Sigmoid colon (tissue), 7 donors: ENCODE measurements around the gene ASPRV1. TPM values are rescaled to one million over a fixed set of nuclear protein-coding genes. Genes with fewer than 3 reads are reported as not detected.

Source experiments
- DNase-seq: peaks from one replicate; pipeline ENCODE4 v3.0.0-alpha.2; 2019
- H3K27ac ChIP-seq, 4 donors: fragments of 200-600 bp; sonication (generic); one replicate each; pipeline ENCODE4 v1.5.1; 2016 to 2019; ENCODE audit warnings: mild to moderate bottlenecking in 1 of 4
- H3K27me3 ChIP-seq, 3 donors: fragments of 200-600 bp; sonication (generic); one replicate each; pipeline ENCODE4 v1.5.1; 2019; ENCODE audit warnings: mild to moderate bottlenecking in 1 of 3
- H3K36me3 ChIP-seq, 4 donors: fragments of 200-600 bp; sonication (generic); one replicate each; pipeline ENCODE4 v1.5.1; 2016 to 2019
- H3K4me1 ChIP-seq, 4 donors: fragments of 200-600 bp; sonication (generic); one replicate each; pipeline ENCODE4 v1.5.1; 2017 to 2019
- H3K4me3 ChIP-seq, 4 donors: fragments of 200-600 bp; sonication (generic); one replicate each; pipeline ENCODE4 v1.5.1; 2017 to 2019; ENCODE audit warnings: mild to moderate bottlenecking in 2 of 4, moderate library complexity in 1 of 4
- H3K9me3 ChIP-seq, 4 donors: fragments of 200-600 bp in 3 of 4; sonication (generic) in 3 of 4; one replicate each; pipeline versions ENCODE4 v1.5.1 to v1.6.1; 2013 to 2019
- CTCF ChIP-seq, 4 experiments: fragments of 450-650 bp in 3 of 4; fragments of 200-600 bp in 1 of 4; IDR thresholded peaks; one replicate each; pipeline ENCODE4 v1.5.1; 2016 to 2019; ENCODE audit warnings: antibody characterized with exemption in 4 of 4, mild to moderate bottlenecking in 3 of 4, moderate library complexity in 2 of 4
- EP300 ChIP-seq, 4 donors: sonication (generic); formaldehyde crosslinking; IDR thresholded peaks; one replicate each; pipeline ENCODE4 v1.6.1; 2017; ENCODE audit warnings: antibody characterized with exemption in 4 of 4
- POLR2A ChIP-seq, 2 donors: fragments of 450-650 bp; IDR thresholded peaks; one replicate each; pipeline ENCODE4 v1.6.1; 2016; ENCODE audit warnings: antibody characterized with exemption in 2 of 2, mild to moderate bottlenecking in 2 of 2, moderate library complexity in 2 of 2
- POLR2AphosphoS5 ChIP-seq, 4 donors: sonication (generic); formaldehyde crosslinking; IDR thresholded peaks; one replicate each; pipeline ENCODE4 v1.6.1; 2017; ENCODE audit warnings: antibody characterized with exemption in 4 of 4
- WGBS, 2 donors: extraction: QIAGEN DNeasy Blood & Tissue Kit; methylation state at CpG; one replicate each; pipeline ENCODE4 v1.1.7; 2013; 5-methylcytosine and 5-hydroxymethylcytosine counted together
- intact Hi-C: fragments of 100-400 bp; cut with DNase I; formaldehyde crosslinking; loops from one replicate; pipeline ENCODE4 v1.15.1; 2023
- polyA plus RNA-seq, 3 donors: library from polyadenylated mRNA; stranded (reverse); fragments of 200-250 nt; gene quantifications; one replicate each; pipeline ENCODE4 v1.2.3, GENCODE V29; 2013
- total RNA-seq, 4 donors: library from RNA; depleted of rRNA; stranded (reverse); fragments of >200 nt; gene quantifications; one replicate each; pipeline ENCODE4 v1.1.0, GENCODE V29; 2016
- donor health status: healthy with polysubstance abuse.
- donor health status: Bipolar disorder and iron deficiency.
- donor health status: healthy.

ASPRV1 gene
- total and polyA plus RNA-seq, 7 donors = 1.1 to 1.4 (median 1.2) TPM

DNA sequence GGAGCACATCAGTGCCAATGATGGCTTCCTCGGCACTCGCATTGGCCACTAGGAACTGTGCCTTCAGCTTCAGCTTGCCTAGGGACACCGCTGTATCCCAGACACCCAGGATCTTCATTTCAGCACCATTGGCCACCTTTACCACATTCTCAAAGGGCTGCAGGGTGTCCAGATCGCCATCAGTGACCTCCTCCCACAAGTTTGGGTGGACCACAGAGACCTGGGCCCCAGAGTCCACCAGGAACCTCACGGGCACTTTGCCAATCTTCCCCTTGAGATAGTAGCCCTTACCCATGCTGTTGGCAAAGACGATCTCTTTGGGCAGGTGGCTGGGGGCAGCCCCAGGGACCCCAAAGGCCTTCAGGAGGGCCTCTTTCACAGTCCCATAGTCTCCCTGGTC is 610 bp downstream of the ASPRV1 start:
- H3K4me3 ChIP-seq = no peak overlapping the region
- no peaks in the 10 kb centered on the region for H3K4me1 ChIP-seq
- WGBS, 2 donors = 95 to 96% methylated on average over 6 of the region's 6 CpGs
- no peak for DNase-seq
- intact Hi-C loops = no loop called here
- no peaks in the 10 kb centered on the region for H3K9me3 ChIP-seq
- H3K27me3 ChIP-seq = no peaks in the 10 kb centered on the region
- no peaks in the 10 kb centered on the region for H3K36me3 ChIP-seq
- no peak for TF ChIP-seq CTCF (IDR thresholded peaks at IDR 0.05)
- no peak for TF ChIP-seq POLR2A (IDR thresholded peaks at IDR 0.05)
- no peak for TF ChIP-seq POLR2AphosphoS5 (IDR thresholded peaks at IDR 0.05)
- no peak for TF ChIP-seq EP300 (IDR thresholded peaks at IDR 0.05)
- H3K27ac ChIP-seq = no peak overlapping the region

- no peak overlapping the region for H3K4me3 ChIP-seq
- no peaks in the 10 kb centered on the region for H3K4me1 ChIP-seq
- H3K27me3 ChIP-seq = no peaks in the 10 kb centered on the region
- intact Hi-C loops = no loop called here
- no peaks in the 10 kb centered on the region for H3K36me3 ChIP-seq
- H3K9me3 ChIP-seq = no peaks in the 10 kb centered on the region
- TF ChIP-seq POLR2AphosphoS5 (IDR thresholded peaks at IDR 0.05) (no peak), POLR2A (IDR thresholded peaks at IDR 0.05) (no peak), EP300 (IDR thresholded peaks at IDR 0.05) (no peak), CTCF (IDR thresholded peaks at IDR 0.05) (no peak)
- WGBS, 2 donors = 77 to 86% methylated on average over 5 of the region's 5 CpGs
- no peak for DNase-seq
- H3K27ac ChIP-seq = no peak overlapping the region
Observed at GRCh38 chr2:69959425-69959824, 2.0 kb downstream of the ASPRV1 start.

- TF ChIP-seq POLR2A (IDR thresholded peaks at IDR 0.05) (no peak), CTCF (IDR thresholded peaks at IDR 0.05) (no peak), POLR2AphosphoS5 (IDR thresholded peaks at IDR 0.05) (no peak), EP300 (IDR thresholded peaks at IDR 0.05) (no peak)
- no peak for DNase-seq
- WGBS, 2 donors = 68 to 78% methylated on average over 6 of the region's 6 CpGs
- Histone ChIP-seq H3K27me3 (no peaks in the 10 kb centered on the region), H3K27ac (no peak overlapping the region), H3K4me1 (no peaks in the 10 kb centered on the region), H3K9me3 (no peaks in the 10 kb centered on the region), H3K36me3 (no peaks in the 10 kb centered on the region), H3K4me3 (no peak overlapping the region)
- intact Hi-C loops = no loop called here
Observed at GRCh38 chr2:69958480-69958879, 3.0 kb downstream of the ASPRV1 start.

- H3K27me3 ChIP-seq = no peaks in the 10 kb centered on the region
- DNase-seq = no peak
- WGBS, 2 donors = 50% methylated on average over 8 of the region's 8 CpGs
- no peaks in the 10 kb centered on the region for H3K4me1 ChIP-seq
- no peaks in the 10 kb centered on the region for H3K9me3 ChIP-seq
- no peak for TF ChIP-seq EP300 (IDR thresholded peaks at IDR 0.05)
- no peak for TF ChIP-seq POLR2A (IDR thresholded peaks at IDR 0.05)
- TF ChIP-seq POLR2AphosphoS5 (IDR thresholded peaks at IDR 0.05) = no peak
- TF ChIP-seq CTCF (IDR thresholded peaks at IDR 0.05) = no peak
- no peaks in the 10 kb centered on the region for H3K36me3 ChIP-seq
- intact Hi-C loops = no loop called here
- no peak overlapping the region for H3K27ac ChIP-seq
- H3K4me3 ChIP-seq = no peak overlapping the region
Observed at GRCh38 chr2:69957965-69958364, 3.5 kb downstream of the ASPRV1 start.

GRCh38 chr2:69956475-69956979 is 4.9 kb downstream of the ASPRV1 start:
- Histone ChIP-seq H3K4me3 (no peak overlapping the region), H3K9me3 (no peaks in the 10 kb centered on the region), H3K27me3 (no peaks in the 10 kb centered on the region), H3K36me3 (no peaks in the 10 kb centered on the region), H3K4me1 (no peaks in the 10 kb centered on the region), H3K27ac (no peak overlapping the region)
- TF ChIP-seq POLR2AphosphoS5 (IDR thresholded peaks at IDR 0.05) (no peak), EP300 (IDR thresholded peaks at IDR 0.05) (no peak), CTCF (IDR thresholded peaks at IDR 0.05) (no peak), POLR2A (IDR thresholded peaks at IDR 0.05) (no peak)
- intact Hi-C loops = no loop called here
- no peak for DNase-seq
- 89 to 93% methylated on average over 6 of the region's 6 CpGs for WGBS, 2 donors
